HG03025 (cell line): ENCODE results near the gene EMILIN3.

Experiments
- ATAC-seq: cut with Tn5 transposase; IDR thresholded peaks from one replicate; pipeline ENCODE4 v1.9.1; 2021; ENCODE audit warnings: mild to moderate bottlenecking, moderate library complexity; ENCODE audit not compliant: unreplicated experiment, low FRiP score

The EMILIN3 gene

DNA sequence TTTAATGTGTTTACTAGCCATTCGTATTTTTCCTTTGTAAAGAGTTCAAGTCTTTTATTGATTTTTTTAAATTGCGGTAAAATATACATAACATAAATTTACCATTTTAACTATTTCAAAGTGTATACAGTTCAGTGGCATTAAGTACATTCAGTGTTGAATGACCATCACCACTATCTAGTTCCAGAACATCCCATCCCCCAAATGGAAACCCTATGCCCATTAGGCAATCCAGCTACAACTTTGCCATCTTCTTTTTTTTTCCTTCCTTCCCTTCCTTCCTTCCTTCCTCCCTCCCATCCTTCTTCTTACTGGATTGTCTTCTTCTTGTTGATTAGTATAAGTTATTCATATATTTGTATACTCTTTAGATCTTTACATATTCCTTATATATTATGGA, 17.4 kb downstream of the EMILIN3 start:
- no peak for ATAC-seq

DNA sequence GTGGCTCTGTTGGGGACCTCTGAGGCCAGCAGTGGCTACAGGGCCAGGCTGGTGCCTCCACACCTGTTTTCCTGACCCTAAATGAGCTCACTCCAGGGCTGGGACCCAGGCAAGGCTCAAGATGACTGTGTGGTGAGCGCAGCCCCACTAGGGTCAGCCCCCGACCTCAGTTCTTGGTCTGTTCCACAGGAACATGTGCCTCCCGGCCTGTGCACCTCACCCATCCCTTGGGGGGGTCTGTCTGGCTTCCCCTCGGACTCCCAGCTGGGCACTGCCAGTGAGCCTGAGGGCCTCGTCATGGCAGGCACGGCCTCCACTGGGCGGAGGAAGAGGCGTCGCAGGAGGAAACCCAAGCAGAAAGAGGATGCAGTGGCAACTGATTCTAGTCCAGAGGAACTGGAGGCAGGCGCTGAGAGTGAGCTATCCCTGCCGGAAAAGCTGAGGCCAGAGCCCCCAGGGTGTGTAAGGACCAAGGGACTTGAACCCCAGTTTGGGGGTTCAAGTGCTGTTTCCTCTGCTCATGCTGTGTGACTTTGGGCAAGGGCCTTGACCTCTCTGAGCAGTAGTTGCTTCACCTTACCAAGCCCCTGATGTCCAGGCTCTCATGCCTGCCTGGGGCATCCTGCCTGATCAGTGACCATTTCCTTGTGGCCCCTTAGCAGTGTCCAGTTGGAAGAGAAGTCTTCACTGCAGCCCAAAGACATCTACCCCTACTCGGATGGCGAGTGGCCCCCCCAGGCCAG, 18.0 kb downstream of the EMILIN3 start:
- ATAC-seq, result no peak

DNA sequence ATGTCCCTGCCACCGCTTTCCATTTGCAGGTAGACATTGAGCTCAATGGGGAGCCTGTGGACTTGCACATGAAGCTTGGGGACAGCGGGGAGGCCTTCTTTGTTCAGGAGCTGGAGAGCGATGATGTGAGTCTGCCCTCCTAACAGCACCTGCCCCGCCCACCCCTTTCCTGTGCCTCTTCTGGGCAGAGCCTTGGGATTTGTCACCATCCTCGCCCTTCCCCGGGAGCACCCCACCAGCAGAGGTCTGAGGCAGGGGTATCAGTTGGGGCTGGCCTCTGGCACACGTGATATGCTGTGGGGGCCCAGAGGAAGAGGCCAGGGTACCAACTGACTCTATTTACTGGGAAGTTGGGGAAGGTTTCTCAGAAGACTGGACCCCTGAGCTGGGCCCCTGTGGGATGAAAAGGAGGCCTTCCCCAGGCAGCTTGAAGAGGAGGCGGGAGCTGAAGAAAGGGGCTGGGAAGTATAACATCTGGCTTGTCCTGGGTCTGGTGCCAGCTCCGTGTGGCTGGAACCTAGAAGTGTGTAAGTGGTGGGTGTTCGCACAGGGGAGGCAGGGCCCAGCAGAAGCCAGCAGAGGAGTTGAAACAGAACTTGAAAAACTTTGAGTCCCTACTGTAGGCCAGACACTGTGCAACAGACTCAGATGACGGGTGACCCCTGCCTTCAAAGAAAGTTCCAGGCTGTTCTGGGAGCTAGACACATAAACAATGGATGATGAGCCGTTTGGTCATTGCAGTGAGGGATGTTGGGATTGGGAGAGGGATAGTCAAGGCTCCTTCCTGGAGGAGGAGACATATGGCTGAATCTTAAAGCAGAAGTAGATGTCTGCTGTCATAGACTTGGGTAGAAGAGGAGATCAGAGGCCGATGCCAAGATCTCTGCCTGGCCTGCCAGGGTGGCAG, 18.8 kb downstream of the EMILIN3 start:
- no peak for ATAC-seq

DNA sequence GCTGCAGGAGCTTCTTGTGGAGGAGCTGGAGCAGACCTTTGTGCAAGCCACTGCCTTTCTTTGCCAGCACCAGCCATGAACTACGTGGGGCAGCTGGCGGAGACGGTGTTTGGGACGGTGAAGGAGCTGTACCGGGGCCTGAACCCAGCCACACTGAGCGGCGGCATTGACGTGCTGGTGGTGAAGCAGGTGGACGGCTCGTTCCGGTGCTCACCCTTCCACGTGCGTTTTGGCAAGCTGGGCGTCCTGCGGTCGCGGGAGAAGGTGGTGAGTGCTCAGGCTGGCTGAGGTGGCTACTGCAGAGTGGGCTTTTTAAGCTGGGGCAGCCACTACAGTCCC, 20.9 kb downstream of the EMILIN3 start:
- no peak for ATAC-seq

DNA sequence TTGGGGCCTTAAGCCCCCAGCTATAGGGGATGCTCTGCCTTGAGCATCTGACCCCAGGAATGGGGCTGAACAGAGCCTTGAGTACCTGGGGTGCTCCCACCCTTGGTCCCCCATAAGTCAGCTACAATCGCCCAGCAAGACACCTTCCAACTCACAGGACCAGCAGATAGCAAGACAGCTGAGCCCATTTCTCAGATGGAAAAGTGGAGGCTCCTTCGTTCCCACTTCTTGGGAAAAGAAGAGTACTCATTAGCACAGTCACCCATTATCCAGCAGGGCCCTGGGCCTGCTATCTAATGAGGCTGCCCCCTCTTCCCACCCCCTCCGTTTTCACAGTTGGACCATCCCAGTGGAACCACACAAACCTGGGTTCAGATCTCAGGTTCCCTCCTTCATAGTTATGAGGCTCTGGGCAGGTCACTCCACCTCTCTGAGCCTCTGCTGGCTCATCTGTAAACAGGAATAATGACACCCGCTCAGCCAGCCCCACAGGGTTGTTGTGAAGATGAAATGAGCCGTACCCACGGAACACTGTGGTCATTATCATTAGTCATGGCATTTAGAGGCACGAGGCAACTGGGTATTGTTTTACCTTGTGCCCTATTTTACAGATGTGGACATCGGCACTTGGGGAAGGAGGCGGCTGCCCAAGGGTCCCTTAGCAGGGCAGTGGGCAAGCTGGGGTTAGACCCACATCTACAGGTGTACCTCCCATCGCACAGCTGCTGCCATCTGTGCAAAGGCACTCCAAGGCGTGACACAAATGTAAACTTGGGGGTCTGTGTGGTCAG, 21.5 kb downstream of the EMILIN3 start:
- no peak for ATAC-seq

DNA sequence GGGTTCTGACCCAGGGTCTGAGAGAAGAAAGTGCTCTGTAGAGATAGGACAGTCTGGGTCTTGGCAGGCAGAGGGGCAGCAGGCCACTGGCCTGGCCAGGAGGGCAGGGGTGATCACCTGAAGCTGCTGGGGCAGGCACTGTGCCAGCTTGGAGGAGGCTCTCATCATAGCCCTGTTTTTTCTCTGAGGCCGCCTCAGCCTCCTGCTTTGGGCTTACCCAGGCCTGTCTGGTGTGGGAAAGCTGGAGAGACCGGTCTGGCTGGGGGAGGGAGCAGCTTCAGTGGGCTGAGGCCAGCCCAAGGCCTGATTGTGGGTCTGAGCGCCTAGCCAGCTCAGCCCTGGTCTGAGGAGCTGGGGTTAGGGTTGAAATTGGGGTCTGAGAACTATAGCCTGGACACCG, 22.1 kb downstream of the EMILIN3 start:
- ATAC-seq, result no peak

DNA sequence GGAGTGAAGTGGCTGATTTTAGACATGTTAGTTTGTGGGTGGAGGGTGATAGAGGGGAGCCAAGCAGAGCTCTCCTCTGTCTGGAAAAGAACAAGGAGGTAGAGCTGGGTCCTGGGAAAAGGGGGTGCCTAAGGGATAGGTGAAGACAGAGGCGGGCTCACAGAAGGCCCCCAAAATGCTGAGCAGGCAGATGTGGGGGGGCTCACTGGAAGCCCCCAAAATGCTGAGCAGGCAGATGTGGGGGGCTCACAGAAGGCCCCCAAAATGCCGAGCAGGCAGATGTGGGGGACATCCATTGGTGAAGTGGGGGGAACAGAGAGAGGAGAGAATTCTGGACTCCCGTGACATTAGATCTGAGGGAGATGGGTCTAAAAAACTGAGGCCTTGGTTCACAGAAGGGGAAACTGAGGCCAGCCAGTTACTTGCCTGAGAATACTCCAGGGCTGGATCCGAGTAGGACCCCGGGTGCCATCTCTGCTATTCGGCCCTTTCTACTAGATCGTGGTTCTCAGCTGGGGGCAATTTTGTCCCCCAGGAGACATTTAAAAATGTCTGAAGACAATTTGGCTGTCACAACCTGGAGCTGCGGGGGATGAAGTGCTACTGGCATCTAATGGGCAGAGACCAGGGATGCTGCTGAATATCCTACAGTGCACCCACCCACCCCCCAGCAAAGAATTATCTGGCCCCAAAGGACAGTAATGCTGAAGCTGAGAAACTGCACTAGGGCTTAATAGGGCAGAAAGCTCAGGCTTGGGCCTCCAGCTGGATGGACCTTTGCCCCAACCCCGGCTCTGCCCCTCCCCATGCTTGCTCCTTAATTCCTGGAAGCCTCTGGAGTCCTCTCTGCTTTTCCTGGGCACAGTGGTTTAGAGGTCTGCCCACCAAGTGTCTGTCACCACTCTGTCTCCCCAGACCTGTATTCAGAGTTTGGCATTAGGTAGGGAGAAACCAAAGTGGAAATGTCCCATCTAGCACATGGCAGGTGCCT, 23.8 kb downstream of the EMILIN3 start:
- no peak for ATAC-seq

DNA sequence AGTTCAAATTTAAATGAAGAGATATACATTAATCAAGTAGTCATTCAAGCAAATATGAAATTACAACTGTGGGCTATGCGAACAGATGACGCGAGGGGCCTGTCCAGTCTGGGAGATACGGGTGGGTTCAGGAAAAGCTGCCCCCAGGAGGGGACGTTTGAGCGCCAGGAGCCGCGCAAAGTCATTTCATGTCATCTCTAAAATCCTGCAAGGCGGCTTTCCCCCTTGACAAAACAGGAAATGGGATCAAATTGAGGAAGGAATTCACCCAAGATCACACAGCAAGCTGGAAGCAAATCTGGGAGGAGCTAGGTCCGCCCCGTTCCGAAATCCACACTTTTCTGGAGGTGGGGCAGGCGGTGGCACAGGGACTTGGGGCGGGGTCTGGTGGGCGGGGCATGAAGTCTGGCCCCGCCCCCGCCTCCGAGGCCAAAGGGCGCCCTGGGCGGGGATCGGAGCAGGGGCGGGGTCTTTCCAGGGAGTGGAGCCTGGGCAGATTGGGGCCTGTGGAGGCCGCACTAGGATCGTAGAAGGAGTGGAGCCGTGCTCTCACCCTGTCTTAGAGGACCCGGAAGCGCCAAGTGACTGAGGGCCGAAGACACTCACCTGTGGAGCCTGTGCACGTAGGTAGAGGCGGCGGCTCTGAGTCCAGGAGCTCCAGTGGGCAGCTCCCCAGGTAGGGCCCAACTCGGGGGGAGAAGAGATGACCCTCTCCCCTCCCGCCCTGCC, 26.1 kb downstream of the EMILIN3 start, which contains the start of gene LPIN3:
Gene LPIN3 (plus strand): TSS at position 495 of the 729 bp plus-strand sequence. CDS start 4,983 bp downstream, outside the sequence.
- ATAC-seq, result no peak

DNA sequence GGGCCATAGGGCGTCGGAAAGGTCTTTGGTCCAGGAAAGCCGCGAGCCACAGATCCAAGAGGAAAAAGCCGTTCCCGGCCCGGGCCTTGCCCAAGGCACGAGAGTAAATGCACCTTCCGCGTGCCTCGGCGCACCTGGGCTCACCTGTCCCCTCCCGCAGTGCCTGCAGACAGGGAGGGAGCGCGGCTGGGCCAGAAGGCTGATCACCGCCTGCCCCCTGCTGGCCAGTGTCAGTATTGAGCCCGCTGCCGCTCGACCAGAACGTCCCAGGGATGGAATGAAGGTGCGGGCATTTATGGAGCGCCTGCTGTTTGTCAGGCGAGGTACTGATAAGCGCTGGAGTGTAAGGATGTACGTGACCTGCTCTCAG, 26.7 kb downstream of the EMILIN3 start:
- no peak for ATAC-seq

DNA sequence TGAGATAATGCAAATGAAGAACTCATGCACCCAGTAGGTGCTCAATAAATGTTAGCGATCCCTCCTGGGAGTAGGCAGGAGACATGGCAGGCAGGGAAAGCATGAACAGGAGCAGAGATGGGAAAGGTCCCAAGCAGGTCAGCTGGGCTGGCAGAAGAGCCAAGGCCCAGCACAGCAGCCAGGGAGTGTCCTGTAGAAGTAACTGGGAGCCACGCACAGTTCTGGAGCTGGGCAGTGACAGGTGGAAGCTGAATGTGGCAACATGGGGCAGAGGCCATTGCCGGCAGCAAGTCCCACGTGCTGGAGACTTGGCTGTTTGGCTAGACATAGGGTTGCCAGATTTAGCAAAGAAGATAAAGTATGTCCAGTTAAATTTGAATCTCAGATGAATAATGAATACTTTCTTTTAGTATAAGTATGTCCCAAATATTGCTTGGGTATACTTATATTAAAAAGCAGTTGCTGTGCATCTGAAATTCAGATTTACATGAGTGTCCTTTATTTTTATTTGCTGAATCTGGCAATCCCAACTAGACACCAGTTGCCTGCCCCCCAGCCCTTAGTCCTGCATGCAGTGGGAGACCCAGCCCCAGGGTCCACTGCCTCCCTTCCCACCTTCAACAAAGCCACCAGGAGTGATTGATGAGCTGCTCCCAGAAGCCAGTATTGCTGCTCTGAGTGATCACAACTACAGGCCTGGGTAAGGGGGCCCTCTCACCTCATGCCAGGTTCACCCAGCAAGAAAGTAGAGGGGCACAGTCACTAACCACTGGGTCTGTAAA, 29.7 kb downstream of the EMILIN3 start:
- no peak for ATAC-seq

DNA sequence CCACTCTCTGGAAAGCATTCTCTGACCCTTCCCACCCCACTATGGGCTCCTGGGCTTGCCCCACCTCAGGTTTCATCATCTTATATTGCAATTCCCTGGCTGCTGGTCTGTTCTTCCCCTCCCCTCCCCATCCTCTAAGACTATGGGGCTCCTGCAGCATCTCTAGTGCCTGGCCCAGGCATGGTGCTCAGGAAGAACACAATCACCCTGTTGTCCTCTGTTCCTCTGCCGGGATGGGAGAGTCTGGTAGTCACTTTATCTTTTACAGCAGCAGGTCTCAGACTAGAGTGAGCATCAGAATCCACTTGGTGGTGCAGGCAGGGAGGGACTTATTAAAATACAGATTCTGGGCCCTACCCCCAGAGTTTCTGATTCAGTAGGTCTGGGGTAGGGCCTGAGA, 31.0 kb downstream of the EMILIN3 start:
- no peak for ATAC-seq

DNA sequence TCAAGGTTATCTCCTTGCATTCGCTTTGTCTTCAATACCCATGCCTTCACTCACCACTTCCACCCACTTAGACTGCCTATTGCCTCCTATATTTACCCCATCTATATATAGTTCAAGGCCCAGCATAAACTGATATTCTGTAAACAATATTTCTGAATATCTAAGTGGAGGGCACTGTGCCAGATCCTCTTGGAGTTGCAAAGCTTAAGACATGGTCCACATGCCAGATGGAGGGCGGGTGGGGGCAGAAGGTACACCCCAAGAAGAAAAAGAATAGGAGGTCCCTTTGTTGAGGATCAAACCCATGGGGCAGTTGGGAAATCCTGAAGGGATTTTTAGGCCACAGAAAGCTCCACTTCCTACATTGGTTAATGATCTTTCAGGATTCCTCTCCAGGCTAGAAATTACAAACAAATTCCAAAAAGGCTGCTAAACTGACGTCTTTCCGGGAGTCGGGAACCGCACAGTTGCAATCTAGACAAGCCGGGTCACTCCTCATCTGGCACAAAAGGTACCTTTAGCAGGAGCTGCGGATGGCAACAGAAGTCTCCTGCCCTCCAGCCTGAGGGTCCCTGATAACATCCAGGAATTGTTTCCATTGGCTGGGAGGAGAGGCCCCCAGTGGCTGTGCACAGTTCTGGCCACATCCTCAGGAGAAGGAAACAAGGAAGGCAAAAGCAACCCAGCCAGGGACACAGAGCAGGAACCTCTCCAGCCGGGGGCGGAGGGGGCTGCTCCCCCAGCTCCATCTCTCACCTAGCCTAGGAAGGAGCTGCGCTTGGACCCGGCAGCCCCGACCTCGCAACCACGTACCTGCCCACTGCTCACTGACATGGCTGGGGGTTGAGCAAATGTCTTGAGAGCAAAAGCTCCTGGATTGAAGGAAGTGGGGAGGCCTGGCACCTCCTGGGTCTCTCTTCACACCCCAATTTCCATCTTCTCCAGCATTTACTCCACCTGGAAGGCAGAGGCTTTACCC, 31.9 kb downstream of the EMILIN3 start:
- no peak for ATAC-seq

DNA sequence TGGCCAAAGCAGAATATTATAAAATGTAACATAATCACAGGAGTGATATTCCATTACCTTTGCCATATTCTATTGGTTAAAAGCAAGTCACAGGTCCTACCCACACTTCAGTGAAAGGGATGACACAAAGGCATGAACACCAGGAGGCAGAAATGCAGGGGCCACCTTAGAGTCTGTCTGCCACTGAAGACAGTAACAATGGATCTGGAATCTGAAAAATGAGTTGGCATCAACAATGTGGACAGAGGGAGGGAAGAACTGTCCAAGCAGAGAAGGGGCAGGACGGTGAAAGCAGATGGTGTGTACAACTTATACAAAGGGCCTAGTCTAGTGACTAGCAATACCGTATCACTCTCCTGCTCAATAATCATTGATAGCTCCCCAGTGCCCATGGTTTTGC, 32.6 kb downstream of the EMILIN3 start:
- ATAC-seq, result no peak

DNA sequence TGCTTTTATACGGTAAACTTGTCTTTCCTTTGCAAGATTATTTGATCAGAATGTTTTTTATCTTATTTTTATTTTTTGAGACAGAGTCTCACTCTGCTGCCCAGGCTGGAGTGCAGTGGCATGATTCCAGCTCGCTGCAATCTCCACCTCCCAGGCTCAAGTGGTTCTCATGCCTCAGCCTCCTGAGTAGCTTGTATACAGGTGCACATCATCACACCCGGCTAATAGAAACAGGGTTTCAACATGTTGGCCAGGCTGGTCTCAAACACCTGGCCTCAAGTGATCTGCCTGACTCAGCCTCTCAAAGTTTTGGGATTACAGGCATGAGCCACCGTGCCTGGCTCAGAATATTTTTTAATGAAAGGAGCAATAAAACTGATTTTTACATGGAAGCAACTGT, 34.9 kb downstream of the EMILIN3 start:
- ATAC-seq, result no peak

DNA sequence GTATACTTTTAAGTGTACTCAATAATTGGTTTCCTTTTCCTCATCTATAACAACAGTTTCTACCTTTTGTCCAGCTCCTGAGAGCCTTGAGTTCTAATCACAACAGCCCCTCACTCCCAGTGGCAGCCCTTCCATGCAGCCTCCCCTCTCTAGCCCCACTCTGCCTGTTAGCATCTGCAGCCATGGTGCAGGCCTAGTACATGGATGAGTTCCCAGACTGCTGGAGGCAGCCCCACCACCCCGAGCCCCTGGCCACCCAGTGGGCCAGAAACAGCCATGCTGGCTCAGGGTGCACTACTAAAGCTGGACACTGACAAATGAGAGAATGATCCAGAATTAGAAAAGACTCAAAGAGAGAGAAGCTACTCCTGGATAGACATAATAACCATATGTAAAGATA, 35.7 kb downstream of the EMILIN3 start:
- ATAC-seq, result no peak

DNA sequence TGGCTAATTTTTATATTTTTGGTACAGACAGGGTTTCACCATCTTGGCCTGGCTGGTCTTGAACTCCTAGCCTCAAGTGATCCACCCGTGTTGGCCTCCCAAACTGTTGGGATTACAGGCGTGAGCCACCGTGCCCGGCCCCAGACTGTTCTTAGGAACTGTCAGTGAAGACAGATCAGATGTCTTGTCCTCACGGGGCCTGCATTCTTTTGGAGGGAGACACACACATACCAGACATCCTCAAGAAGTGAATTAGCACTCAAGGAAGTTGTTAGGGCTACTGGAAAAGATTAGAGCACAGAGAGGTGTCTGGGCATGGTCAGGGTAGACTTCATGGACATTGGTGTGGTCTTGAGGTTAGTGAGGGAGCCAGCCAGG, 36.3 kb downstream of the EMILIN3 start:
- ATAC-seq, result no peak
